IPS-15b (cell line): Measurements from ENCODE around the gene TMC5.
"Not testable (repeated sequence)": the region's sequence is repeated elsewhere in the genome, so short reads cannot be mapped to it uniquely, and the experiment has no call there.

Experiments used
- H3K27me3 ChIP-seq: one replicate; pipeline ENCODE4 v1.6.1; 2013; ENCODE audit warnings: low read length; ENCODE audit not compliant: control insufficient read depth, insufficient read depth
- H3K36me3 ChIP-seq: one replicate; pipeline ENCODE4 v1.6.1; 2013; ENCODE audit warnings: low read length; ENCODE audit not compliant: control insufficient read depth, insufficient read depth
- H3K4me1 ChIP-seq: one replicate; pipeline ENCODE4 v1.6.1; 2013; ENCODE audit warnings: mild to moderate bottlenecking, low read length; ENCODE audit not compliant: control insufficient read depth, insufficient read depth
- H3K4me3 ChIP-seq: one replicate; pipeline ENCODE4 v1.5.1; 2013; ENCODE audit warnings: low read depth, low read length
- H3K9ac ChIP-seq: one replicate; pipeline ENCODE4 v1.6.1; 2013; ENCODE audit warnings: low read depth, mild to moderate bottlenecking, low read length
- H3K9me3 ChIP-seq: one replicate; pipeline ENCODE4 v1.6.1; 2013; ENCODE audit warnings: mild to moderate bottlenecking, low read length; ENCODE audit not compliant: control insufficient read depth, insufficient read depth

Gene TMC5

DNA sequence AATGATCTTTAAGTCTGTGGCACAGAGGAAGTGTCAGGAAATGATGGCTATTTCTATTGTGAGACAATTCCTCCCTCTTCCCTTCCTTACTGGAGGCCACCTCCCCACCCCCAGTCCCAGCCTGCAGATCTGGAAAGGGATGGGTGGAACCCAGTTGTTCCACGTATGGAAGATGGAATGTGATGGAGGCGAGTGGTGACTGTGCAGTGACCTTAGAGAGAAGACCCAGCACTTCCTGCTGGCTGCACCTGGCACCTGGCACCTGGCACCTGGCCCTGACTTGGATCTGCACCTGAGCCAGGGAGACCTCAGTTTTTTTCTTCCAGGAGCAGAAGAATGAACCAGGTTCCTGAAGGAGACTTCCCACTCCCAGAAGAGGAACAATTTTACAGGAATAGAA is 33.0 kb upstream of the TMC5 start:
- no peaks in the 10 kb centered on the region for H3K4me1 ChIP-seq
- no peaks in the 10 kb centered on the region for H3K9me3 ChIP-seq
- no peak overlapping the region for H3K4me3 ChIP-seq
- no peaks in the 10 kb centered on the region for H3K27me3 ChIP-seq
- H3K9ac ChIP-seq: no peak overlapping the region
- no peaks in the 10 kb centered on the region for H3K36me3 ChIP-seq

DNA sequence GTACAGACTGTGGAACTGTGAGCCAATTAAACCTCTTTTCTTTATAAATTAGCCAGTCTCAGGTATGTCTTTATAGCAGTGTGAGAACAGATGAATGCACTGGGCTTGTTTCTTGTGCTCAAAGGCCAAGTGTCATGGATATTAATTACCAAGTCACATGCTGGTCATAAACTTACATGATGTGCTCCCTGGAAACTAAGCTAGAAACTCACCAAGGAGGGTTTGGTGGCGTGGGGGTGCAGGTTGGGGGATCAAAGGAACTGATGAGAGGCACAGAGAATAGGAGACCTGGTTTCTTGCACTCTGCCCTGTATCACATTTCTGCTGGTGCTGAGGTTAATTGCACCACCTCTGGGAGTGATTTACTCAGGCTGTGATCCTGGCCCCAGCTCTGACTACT is 31.2 kb upstream of the TMC5 start:
- Histone ChIP-seq H3K9me3 (no peaks in the 10 kb centered on the region), H3K9ac (no peak overlapping the region), H3K4me1 (no peaks in the 10 kb centered on the region), H3K27me3 (no peaks in the 10 kb centered on the region), H3K4me3 (no peak overlapping the region), H3K36me3 (no peaks in the 10 kb centered on the region)

DNA sequence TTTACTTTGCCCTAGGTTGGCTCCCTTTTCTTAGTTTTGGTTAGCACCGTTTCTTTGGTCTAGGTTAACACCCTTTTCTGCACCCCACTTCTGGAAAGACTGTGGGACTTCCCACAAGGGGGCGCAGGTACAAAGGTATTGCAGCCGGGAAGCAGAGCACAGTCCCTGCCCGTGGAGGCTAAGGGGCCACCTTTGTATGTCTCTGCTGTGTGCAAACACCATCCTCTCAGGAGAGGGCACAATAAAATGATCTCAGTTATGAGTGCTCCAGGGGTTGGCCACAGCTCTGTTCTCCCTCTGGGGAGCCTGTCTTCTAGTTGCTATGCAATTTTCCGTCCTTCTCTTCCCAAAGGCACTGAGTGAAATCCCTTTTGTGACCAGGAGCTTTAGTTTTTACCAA is 28.4 kb upstream of the TMC5 start:
- Histone ChIP-seq H3K4me3 (no peak overlapping the region), H3K9me3 (no peaks in the 10 kb centered on the region), H3K9ac (no peak overlapping the region), H3K4me1 (no peaks in the 10 kb centered on the region), H3K27me3 (no peaks in the 10 kb centered on the region), H3K36me3 (no peaks in the 10 kb centered on the region)

DNA sequence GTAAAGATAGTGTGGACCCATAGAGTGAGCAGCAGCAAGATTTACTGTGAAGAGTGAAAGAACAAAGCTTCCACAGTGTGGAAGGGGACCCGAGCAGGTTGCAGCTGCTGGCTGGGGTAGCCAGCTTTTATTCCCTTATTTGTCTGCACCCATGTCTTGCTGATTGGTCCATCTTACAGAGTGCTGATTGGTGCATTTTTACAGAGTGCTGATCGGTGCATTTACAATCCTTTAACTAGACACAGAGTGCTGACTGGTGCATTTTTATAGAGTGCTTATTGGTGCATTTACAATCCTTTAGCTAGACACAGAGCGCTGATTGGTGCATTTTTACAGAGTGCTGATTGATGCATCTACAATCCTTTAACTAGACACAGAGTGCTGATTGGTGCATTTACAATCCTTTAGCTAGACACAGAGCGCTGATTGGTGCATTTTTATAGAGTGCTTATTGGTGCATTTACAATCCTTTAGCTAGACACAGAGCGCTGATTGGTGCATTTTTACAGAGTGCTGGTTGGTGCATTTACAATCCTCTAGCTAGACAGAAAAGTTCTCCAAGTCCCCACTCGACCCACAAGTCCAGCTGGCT is 26.4 kb upstream of the TMC5 start:
- not testable (repeated sequence) for H3K36me3 ChIP-seq, H3K4me1 ChIP-seq, H3K27me3 ChIP-seq, H3K9ac ChIP-seq, H3K9me3 ChIP-seq, H3K4me3 ChIP-seq

DNA sequence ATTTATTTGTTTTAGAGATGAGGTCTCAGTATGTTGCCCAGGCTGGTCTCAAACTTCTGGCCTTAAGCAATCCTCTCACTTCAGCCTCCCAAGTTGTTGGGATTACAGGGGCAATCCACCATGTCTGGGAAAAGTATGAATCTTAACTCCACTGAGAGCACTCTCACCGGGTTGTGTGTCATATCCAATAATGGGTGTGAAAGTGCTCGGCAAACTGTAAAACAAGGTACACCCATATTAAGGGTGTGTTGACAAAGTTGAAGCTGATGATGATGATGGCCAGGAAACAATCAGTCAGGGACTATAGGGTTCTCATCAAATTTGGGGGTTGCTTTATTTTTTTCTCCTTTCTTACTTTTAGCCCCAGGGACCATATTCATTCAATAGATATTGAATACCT is 25.3 kb upstream of the TMC5 start:
- H3K4me3 ChIP-seq: no peak overlapping the region
- H3K9ac ChIP-seq: no peak overlapping the region
- no peaks in the 10 kb centered on the region for H3K36me3 ChIP-seq
- no peaks in the 10 kb centered on the region for H3K27me3 ChIP-seq
- no peaks in the 10 kb centered on the region for H3K9me3 ChIP-seq
- H3K4me1 ChIP-seq: no peaks in the 10 kb centered on the region

DNA sequence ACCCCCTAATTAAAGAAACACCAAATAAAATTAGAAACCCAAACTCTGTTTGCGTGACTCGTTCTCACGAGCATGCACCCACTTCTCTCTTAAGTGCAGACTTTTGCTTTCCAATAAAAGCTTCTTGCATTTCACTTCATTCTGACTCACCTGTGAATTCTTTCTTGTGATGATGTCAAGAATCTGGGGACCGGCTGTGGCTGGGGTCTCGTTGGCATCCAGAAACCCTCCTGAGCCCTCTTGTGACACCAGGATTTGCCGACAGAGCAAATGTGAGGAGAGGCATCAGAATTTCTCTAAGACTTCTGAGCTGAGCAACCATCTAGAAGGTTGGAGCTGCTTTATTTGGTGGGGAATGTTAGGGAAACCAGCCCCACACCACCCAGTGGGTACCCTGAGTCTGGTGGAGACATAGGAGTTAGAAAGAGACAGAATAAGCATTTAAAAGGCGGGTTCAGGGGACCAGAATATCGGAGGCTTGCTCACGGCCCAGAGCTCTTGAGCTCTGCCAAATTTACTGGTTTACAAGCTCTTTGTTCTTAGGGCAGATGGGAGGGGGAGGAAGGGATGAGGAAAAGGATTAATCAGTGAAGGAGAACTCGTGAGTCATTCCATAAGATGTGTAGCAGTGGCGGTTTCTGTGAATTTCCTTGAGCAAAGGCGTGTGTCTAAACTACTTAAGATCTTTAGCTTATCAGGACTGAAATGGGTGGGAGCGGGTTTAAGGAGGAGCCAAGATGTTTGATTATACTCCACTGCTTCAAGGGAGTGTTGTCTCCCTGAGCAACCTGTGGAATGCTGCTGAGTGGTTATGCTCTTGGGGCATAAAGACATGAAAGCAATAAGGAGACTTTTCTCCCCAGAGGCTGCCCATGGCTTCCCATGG is 24.2 kb upstream of the TMC5 start:
- Histone ChIP-seq H3K4me1 (no peaks in the 10 kb centered on the region), H3K4me3 (no peak overlapping the region), H3K9me3 (no peaks in the 10 kb centered on the region), H3K27me3 (no peaks in the 10 kb centered on the region), H3K9ac (no peak overlapping the region), H3K36me3 (no peaks in the 10 kb centered on the region)

DNA sequence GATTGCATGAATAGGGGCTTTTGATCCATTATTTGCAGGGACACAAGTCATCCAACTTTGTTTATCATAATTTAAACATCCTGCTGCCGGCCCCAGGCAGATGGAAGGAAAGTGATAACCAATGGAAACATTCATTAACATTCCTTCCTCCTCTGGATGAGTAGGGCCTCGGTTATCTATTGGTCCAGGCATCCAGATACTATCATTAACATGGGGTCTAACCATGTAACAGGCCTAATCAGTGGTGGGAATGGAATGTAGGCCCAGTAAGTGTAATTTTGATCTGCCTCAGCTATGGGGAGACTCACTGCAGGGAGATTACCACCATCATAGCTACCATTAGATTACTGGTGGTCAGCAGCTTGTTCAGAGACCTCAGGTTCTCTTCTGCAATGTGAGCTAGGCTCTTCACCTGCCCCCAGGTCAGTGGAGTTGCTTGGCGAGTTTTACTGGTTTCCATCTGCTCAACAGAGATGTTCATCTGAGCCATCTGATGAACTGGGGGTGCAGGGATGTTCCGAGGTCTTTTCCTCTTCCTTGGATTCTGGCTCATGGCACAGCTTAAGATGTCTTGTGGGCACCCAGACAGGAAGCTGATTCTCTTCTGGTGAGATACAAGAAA is 21.9 kb upstream of the TMC5 start:
- not testable (repeated sequence) for H3K4me1 ChIP-seq, H3K27me3 ChIP-seq, H3K4me3 ChIP-seq, H3K9me3 ChIP-seq, H3K36me3 ChIP-seq, H3K9ac ChIP-seq

DNA sequence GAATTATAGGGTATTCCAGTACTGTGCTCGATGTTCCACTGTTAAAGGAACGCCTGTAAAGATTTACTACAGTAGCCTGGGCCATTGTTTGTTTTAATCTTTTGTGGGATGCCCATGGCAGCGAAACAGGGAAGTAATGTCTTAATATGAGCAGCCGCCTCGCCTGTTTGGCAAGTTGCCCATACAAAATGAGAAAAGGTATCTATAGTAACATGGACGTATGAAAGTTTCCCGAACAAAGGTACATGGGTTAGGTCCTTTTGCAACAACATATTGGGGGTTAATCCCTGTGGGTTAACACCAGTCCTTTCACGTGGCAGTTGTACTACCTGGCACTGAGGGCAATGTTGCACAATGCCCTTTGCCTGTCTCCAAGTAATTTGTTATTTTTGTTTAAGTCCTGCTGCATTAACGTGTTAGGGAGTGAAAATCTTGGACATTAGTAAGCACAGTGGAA is 21.1 kb upstream of the TMC5 start:
- Histone ChIP-seq H3K4me3 (no peak overlapping the region), H3K36me3 (no peaks in the 10 kb centered on the region), H3K27me3 (no peaks in the 10 kb centered on the region), H3K9ac (no peak overlapping the region), H3K4me1 (no peaks in the 10 kb centered on the region), H3K9me3 (no peaks in the 10 kb centered on the region)

DNA sequence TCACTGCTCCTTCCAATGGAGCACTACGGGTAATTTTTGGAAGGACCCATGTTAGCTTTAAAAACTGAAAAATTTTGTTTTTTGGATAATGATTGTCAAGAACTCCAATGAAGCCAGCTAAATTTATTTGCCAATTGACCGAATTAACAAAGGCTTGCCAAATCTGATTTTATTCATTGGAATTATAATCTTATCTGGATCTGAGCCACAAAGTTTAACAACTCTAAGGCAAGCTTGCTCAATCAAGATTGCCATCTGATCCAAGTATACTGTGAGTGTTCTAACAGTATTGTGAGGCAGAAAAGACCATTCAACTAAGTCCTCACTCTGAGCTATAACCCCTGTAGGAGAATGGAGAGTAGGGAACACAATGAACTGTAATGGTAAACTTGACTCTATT is 20.3 kb upstream of the TMC5 start:
- not testable (repeated sequence) for H3K4me1 ChIP-seq, H3K9me3 ChIP-seq, H3K9ac ChIP-seq, H3K4me3 ChIP-seq, H3K36me3 ChIP-seq, H3K27me3 ChIP-seq

DNA sequence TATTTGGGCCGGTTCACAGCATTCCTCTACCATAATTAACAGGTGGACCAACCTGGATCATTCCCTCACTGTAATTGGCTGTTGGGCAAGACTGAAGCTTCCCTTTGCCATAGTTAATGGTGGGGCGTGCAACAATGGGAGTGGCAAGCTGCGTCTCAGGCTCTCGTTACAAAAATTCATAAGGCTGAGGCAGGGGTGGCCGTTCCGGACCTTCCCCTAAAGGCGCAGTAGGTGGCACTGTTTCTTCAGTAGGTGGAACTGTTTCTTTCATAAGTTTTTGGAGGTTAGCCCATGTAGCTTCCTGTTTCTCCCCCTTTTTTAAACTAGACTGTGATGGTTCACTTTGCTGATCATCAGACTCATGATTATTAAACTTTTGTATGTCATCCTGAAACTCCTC is 17.0 kb upstream of the TMC5 start:
- H3K9me3 ChIP-seq: no peaks in the 10 kb centered on the region
- no peaks in the 10 kb centered on the region for H3K4me1 ChIP-seq
- H3K36me3 ChIP-seq: no peaks in the 10 kb centered on the region
- H3K9ac ChIP-seq: no peak overlapping the region
- no peaks in the 10 kb centered on the region for H3K27me3 ChIP-seq
- H3K4me3 ChIP-seq: no peak overlapping the region

DNA sequence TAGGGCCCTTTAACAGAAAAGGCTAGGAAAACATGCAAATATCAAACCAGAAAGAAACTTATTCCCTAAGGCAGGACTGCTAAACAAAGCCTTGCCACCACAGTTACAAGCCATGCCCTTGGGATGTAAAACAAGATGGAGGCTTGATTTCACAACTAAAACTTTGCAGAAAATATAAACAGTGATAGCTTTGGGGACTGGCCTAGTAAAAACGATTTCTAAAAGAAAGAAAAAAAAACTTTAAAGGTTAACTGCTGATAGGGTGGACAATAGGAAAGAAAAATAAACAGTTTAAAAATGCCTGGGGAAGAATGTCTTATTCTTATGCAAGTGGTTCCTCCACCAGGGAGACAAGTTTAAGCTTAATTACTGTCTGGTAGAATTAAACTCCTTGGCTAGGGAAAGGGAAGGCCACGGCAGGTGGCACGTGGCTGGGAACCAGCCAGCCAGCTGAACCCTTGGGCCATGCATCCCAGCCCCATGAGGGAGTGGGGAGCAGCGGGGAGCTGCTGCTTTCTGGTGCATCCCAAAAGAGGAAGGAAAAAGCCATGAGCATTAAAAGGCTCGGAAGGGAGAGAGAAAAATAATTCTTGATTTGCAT is 10.7 kb upstream of the TMC5 start:
- Histone ChIP-seq H3K9ac (no peak overlapping the region), H3K36me3 (no peaks in the 10 kb centered on the region), H3K27me3 (peaks cover 11% of the 10 kb centered on the region), H3K4me1 (peaks cover 6% of the 10 kb centered on the region), H3K4me3 (no peak overlapping the region), H3K9me3 (no peaks in the 10 kb centered on the region)
